ENCODE measurements around the gene ORAI2. TPM values are rescaled to one million over a fixed set of nuclear protein-coding genes. Genes with fewer than 3 reads are reported as not detected.
"Not testable (repeated sequence)": the region's sequence is repeated elsewhere in the genome, so short reads cannot be mapped to it uniquely, and the experiment has no call there.

Gene ORAI2
- total RNA-seq (ENCODE audit: insufficient read depth, low replicate concordance), result 3.6 TPM

DNA sequence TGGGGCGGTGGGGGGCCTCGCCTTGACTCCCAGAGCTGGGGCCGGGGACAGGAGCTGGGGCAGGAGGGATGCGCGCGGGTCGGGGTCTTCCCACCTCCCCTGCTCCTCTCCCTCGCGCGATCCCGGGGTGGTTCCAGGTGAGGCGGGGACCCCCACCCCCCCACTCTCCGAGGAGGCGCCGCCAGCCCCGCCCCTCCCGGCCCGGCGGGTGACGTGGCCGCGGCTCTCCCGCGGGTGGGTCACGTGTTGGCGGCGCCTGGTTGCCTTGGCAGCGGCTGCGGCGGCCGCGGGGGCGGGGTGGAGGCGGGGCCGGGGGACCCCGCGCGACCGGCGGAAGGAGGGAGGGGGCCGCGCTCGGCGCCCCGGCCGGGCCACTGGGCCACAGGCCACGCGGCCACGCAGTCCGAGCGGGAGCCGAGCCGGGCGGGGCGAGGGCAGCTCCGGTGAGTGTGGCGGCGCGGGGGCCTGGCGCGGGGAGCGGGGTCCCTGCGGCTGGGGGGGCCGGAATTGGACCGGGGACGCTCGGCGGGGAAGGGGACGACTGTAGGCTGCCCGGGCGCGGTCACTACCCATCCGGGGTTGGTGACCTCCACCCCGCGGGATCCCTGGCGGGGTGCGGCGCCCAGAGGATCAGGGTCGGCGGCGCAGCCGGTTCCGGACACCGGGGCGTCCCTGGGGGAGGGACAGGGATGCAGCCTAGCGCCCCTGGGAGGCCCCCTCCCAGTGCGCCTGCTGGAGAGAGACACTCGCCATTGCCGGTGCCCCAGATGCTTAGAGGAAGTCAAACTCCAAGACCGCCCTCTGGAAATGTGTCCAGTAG is at the start of gene ORAI2:
Gene ORAI2, plus strand, starts transcription at position 357 of the 820 bp plus-strand sequence. CDS start 5,382 bp downstream, outside the sequence.
- peak; percentile 72 for DNase-seq (ENCODE audit: low spot score)

DNA sequence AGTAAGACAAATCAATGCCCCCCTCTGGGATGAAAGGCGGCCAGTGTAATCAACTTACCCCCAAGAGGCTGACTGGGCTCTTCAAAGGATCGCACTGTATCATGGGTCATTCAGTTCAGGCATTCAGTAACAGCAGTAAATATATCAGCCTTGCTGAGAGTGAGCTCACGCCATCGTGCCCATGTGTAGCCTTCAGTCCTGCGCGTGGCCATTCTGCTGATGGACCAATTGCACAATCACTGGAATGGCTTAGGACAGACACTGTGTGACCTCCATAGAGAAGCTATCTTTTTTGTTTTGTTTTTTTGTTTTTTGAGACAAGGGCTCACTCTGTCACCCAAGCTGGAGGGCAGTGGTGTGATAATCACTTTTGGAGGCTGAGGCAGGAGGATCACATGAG is 46.3 kb upstream of the ORAI2 start:
- DNase-seq (ENCODE audit: low spot score), result no peak

- no peak for DNase-seq (ENCODE audit: low spot score)
Measured at GRCh38 chr7:102389810-102390209, 43.6 kb upstream of the ORAI2 start.

- DNase-seq (ENCODE audit: low spot score), result peak; percentile 69
Measured at GRCh38 chr7:102390697-102391484, 42.5 kb upstream of the ORAI2 start.

DNA sequence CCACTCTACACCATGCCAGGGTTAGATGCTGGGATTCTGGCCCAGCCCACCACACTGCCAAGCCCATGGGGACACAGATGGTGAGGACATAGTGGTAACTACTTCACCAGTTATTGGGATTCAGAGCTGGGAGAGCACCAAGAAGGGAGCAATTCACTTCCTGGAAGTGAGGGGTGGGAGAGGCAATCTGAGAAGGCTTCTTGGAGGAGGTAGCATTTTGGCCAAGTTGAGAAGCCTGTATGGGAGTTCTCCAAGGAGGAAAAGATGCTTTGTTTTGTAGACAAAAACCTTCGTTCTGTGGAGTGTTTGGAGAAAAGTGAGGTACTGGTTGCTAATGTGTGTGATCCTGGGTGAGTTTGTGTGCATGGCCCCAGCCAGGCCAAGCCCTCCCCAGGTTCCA is 41.0 kb upstream of the ORAI2 start:
- DNase-seq (ENCODE audit: low spot score), result no peak

GRCh38 chr7:102393467-102393866 is 39.9 kb upstream of the ORAI2 start:
- peak; percentile 16 for DNase-seq (ENCODE audit: low spot score)

DNA sequence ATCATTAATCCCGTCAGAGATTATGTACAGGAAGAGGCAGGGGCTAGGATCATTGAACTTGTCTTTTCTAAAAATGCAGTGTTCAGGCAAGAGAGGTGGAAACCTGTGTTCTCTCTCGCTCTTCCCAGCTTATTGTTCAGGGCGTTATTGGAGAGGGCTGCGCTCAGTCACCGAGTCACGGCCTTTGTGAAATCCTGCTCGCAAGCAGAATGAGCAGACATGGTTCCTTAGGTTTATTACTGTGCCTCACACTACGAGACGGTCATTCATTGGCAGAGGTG is 37.8 kb upstream of the ORAI2 start:
- DNase-seq (ENCODE audit: low spot score), result no peak

- peak; percentile 94 for DNase-seq (ENCODE audit: low spot score)
Measured at GRCh38 chr7:102395873-102396709, 37.3 kb upstream of the ORAI2 start, which contains the start of gene PRKRIP1. PRKRIP1 (plus strand) TSS chr7:102396363; CDS start chr7:102396412, 49 bp downstream.

- DNase-seq (ENCODE audit: low spot score), result no peak
Measured at GRCh38 chr7:102396710-102397019, 36.7 kb upstream of the ORAI2 start.

DNA sequence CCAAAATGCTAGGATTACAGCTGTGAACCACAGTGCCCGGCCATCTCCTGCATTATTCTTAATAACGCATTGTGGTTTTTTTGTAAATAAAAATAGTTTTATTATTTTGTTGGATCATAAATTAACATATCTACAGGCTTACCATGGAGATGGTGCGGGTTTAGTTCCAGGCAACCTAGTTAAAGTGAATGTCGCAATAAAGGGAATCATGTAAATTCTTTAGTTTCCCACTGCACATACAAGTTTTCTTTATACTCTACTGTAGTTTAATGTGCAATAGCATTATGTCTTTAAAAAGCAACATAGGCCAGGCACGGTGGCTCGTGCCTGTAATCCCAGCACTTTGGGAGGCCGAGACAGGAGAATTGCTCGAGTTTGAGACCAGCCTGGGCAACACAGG is 34.8 kb upstream of the ORAI2 start:
- DNase-seq (ENCODE audit: low spot score), result no peak

GRCh38 chr7:102400360-102400759 is 33.0 kb upstream of the ORAI2 start:
- DNase-seq (ENCODE audit: low spot score), result no peak

GRCh38 chr7:102403563-102403962 is 29.8 kb upstream of the ORAI2 start:
- no peak for DNase-seq (ENCODE audit: low spot score)

GRCh38 chr7:102404005-102404861 is 29.1 kb upstream of the ORAI2 start:
- peak; percentile 8 for DNase-seq (ENCODE audit: low spot score)

DNA sequence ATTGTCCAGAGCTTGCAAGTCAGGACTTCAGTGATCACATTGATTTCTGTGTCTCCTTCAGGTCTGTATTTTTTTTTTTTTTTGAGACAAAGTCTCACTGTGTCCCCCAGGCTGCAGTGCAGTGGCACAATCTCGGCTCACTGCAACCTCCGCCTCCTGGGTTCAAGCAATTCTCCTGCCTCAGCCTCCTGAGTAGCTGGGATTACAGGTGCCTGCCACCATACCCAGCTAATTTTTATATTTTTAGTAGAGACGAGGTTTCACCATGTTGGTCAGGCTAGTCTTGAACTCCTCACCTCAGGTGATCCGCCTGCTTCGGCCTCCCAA is 28.6 kb upstream of the ORAI2 start:
- DNase-seq (ENCODE audit: low spot score), result not testable (repeated sequence)

- DNase-seq (ENCODE audit: low spot score), result no peak
Measured at GRCh38 chr7:102407910-102408309, 25.5 kb upstream of the ORAI2 start.

DNA sequence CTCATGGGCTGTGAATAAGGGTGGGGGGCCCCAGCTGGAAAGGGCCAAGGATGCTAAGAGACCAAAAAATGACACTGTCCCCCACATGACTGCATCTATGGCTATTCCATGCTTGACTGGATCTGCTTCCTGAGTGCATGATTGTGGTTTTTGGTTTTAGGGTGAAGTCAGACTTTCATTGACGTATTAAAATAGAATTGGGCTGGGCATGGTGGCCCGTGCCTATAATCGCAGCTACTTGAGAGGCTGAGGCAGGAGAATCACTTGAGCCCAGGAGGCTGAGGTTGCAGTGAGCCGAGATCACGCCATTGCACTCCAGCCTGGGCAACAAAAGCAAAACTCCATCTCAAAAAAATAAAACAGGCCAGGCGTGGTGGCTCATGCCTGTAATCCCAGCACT is 24.8 kb upstream of the ORAI2 start:
- not testable (repeated sequence) for DNase-seq (ENCODE audit: low spot score)

- no peak for DNase-seq (ENCODE audit: low spot score)
Measured at GRCh38 chr7:102409340-102409739, 24.0 kb upstream of the ORAI2 start.

DNA sequence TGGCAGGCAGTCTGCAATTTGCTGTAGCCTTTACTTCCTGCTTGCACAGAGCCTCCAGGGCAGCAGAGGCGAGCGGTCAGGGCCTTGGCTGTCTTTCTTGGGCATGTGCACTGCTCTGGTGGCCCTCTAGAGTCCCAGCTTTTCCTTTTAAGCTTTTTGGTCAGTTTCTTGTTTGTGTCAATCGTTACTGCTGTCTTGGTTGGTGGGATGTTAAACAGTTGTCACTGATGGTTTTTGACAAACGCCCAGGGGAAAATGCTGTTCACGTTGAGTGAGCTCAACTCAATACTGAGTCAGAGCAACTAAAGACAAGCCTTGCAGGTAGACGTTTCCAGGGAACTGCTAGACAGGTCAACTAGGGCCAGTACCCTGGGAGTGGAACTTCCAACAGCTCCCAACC is 23.3 kb upstream of the ORAI2 start:
- DNase-seq (ENCODE audit: low spot score), result no peak

GRCh38 chr7:102410918-102411317 is 22.5 kb upstream of the ORAI2 start:
- DNase-seq (ENCODE audit: low spot score), result no peak

DNA sequence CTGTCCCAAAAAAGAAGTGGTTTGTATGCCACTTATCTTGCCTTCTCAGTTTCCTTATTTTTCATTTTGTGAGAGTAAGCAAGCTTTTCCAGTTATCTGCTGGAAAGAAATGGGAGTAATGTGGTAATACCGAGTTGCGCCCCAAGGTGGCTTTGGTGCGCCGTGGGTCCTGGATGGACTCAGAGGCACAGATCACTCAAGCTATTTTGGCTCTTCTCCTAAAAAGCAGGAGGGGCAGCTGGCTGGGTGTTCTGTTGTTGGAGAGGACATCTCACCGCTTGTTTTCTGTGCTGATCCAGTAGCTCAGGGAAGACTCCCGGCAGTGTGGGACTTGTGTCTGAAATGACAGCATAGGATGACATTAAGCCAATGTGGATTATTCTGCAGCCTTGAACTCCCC is 20.8 kb upstream of the ORAI2 start:
- DNase-seq (ENCODE audit: low spot score), result no peak

DNA sequence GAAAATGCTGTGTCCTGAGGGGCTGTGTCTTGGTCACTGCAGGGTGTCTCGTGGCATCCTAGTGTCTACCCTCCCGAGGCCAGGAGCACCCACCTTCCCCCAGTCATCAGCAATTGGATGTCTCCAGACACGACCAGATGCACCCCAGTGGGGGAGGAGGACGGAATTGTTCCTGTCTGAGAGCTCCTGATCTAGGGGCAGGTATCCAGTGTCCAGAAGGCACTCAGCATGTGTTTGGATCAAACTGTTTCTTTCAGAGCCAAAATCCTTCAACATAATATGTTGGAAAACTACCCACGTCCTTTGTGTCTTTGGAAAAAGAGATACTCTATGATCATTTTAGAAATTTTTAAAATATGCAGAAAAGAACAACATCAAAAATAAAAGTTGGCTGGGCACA is 20.3 kb upstream of the ORAI2 start:
- no peak for DNase-seq (ENCODE audit: low spot score)
